Measurements from ENCODE around the gene PPM1H.
"Not testable (repeated sequence)": the region's sequence is repeated elsewhere in the genome, so short reads cannot be mapped to it uniquely, and the experiment has no call there.

The PPM1H gene, protein sequence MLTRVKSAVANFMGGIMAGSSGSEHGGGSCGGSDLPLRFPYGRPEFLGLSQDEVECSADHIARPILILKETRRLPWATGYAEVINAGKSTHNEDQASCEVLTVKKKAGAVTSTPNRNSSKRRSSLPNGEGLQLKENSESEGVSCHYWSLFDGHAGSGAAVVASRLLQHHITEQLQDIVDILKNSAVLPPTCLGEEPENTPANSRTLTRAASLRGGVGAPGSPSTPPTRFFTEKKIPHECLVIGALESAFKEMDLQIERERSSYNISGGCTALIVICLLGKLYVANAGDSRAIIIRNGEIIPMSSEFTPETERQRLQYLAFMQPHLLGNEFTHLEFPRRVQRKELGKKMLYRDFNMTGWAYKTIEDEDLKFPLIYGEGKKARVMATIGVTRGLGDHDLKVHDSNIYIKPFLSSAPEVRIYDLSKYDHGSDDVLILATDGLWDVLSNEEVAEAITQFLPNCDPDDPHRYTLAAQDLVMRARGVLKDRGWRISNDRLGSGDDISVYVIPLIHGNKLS

DNA sequence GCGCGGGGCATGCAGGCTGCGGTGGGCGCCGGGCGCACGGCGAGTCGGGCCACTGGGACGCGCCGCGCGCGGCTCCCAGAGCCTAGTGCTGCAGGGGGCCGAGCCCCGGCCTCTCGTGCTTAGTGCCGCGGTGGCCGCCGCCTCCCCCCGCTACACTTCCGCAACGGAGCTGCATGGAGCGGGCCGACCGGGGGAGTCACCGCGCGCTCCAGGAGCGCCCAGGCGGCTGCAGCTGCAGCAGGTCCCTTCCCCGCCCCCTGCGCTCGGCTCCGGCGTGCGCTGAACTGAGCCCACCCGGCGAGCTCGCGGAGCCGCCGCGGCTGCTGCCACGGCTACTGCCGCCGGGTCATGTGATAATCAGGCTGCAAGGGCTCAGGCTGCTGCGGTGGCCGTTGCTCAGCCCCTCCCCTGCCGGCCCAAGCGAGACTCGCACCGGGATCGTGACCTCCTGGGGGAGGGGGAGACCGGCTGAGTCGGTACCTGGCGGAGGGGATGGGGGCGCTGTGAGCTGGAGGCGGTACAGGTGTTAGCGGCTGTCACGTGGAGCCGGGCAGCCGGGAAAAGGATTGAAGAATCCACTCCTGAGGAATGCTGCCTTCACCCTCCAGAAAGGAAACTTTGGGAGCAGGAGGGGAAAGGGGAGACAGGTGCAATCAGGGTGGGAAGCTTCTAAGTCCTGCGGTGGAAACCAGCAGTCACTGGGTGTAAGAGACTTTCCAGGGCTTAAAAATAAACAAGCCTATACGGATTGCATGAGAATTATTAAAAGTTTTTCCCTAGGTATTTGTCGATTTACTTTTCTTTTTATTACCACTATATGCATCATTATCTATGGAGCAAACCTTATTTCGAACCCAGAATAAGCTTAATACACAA is at the start of gene PPM1H:
Gene PPM1H, minus strand, starts transcription at position 352 of the 876 bp plus-strand sequence. CDS start 414 bp downstream, outside the sequence.
- peak in 55 of 56 donors; percentile 26 to 87 (median 73) for DNase-seq

- DNase-seq = peak in 7 of 56 donors; percentile 1 to 16 (median 9)
These were observed 48.6 kb upstream of the PPM1H start for GRCh38 chr12:62983594-62983993.

DNA sequence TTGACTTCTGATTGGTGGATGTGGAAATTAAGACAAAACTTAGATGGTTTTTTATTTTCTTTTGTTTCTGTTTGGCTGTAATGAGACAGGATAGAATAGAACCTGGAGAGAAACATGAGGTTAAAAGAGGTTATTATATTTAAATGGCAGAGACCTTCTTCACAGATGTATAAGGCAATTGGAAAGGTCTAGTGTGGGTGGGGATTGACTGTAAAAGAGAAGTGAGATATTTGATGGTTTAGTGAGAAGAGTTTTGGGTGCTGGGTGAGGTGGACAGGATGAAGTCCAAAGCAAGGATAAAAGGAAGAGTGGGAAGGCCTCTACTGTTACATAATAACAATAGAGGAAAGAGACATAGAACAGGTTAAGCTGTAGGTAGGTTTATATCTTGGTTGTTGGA is 43.8 kb upstream of the PPM1H start:
- DNase-seq = no peak

GRCh38 chr12:62977883-62978282 is 42.9 kb upstream of the PPM1H start:
- no peak for DNase-seq

DNA sequence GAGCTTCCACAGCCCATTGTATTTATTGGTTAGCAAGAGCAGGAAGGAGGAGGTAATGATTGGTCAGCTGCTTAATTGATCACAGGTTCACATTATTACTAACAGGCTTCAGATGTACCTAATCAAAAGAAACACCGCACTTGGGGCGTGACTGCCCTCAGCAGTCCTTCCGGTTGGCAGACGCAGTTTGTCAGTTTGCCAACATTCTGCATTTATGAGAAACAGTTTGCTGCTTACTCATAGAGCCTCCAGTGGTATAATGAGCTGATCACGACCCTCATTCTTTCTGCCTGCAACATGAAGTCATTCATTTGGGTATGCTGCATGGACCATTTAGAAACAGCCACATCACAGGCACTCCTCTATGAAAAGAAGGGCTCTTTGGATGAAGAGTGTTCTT is 42.5 kb upstream of the PPM1H start:
- DNase-seq = no peak

DNA sequence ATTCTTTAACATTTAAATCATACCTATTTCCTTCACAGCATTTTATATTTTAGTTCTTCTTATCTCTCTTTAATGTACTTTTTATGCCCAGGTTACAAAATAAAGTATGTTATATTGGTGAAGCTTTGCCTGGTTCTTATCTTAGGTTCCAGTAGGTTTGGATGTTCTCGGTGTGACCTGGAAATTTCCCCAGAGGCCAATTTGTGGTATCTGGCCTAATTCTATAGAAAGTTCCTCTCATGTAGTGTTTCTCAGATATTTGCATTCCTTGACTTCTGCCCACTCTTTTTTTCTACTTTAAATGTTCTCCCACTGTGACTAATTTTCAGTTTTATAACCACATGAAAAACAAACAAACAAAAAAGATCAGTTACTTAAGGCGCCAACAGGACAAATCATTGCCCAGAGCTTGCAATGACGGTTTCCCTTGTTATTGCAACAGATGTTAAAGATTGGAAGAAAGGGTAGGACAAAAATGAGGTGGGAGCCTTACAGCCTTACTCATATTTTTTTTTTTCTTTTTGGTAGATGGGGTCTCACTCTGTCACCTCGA is 41.2 kb upstream of the PPM1H start:
- DNase-seq = no peak

- DNase-seq = no peak
These were observed 37.0 kb upstream of the PPM1H start for GRCh38 chr12:62971769-62972525.

GRCh38 chr12:62969695-62970094 is 34.7 kb upstream of the PPM1H start:
- no peak for DNase-seq

DNA sequence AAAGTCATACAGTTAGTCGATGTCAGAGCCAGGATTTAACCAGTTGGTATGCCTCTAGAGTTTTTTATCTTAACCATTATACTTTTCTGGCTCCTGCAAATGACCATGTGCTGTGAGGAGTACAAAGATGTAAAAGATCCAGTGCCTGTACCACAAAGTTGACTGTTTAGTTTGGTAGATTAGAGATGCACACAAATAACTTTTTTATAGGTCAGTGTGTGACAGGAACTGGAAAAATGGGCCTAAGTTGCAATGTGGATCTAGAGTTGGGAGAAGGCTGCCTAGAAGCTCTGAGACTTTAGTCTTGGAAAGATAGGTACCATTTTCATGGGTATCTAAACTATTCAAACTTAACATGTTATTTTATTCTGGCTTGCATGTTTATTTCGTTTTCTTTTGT is 32.8 kb upstream of the PPM1H start:
- DNase-seq = no peak

DNA sequence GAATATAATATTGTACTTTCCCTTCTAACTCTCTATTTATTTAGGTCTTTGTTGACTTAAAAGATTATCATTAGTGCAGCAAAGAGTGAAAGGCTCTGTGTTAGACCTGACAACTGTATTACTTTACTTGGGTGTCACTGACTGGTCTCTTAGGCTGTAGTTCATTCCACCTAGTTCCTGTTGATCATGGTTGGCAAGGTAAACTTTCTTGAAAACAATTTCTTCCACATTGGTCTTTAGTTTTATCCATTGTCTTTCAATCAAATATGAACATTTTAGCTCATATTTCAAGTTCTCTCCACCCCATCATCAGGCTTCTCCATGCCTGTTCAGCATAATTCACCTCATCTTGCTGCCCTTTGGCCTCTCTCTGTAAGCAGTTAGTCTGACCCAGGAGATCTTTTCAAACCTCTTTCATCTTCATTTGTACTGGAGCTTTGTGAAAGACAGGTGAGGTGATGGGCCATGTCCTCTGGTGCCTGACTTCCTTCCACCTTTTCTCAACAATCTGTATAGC is 32.1 kb upstream of the PPM1H start:
- DNase-seq = no peak

GRCh38 chr12:62966446-62966989 is 31.6 kb upstream of the PPM1H start:
- peak in 1 of 56 donors; percentile 3 for DNase-seq

DNA sequence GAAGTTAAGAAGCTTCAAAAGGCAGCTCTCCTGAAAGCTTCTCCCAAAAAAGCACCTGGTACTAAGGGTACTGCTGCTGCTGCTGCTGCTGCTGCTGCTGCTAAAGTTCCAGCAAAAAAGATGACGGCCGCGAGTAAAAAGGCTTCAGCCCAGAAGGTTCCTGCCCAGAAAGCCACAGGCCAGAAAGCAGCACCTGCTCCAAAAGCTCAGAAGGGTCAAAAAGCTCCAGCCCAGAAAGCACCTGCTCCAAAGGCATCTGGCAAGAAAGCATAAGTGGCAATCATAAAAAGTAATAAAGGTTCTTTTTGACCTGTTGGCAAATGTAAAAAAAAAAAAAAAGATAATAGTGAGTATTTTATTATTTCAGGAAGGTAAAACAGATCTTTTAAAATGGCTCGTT is 30.8 kb upstream of the PPM1H start:
- not testable (repeated sequence) for DNase-seq

DNA sequence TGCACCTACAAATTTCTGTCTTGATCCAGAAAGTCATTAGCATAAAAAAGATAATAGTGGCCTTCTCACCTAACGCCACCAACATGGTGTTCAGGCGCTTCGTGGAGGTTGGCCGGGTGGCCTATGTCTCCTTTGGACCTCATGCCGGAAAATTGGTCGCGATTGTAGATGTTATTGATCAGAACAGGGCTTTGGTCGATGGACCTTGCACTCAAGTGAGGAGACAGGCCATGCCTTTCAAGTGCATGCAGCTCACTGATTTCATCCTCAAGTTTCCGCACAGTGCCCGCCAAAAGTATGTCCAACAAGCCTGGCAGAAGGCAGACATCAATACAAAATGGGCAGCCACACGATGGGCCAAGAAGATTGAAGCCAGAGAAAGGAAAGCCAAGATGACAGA is 30.3 kb upstream of the PPM1H start:
- DNase-seq = not testable (repeated sequence)

DNA sequence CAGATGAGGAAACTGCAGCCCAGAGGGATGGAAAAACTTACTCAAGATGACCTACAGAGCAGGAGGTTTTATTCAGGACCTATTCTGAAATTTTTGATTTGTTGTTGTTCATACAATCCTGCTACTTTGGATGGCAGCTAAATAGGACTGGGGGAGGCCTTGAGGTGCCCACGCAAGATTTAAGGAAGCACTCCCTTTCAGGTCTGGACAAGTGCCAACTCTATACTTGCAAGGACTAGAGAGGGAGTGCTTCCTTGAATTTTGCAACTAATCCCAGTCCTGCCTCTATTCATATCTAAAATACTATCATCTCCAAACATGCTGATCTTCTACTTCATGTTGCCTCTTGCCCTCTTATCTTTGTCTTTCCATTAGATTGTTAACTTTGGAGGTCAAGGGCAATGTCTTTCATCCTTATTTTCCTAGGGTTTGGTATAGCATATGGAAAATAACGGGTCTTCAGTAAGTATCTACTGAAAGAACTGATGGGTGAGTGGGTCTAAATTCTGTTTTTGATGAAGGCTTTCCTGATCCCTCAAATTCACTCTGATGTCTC is 28.6 kb upstream of the PPM1H start:
- DNase-seq = no peak

DNA sequence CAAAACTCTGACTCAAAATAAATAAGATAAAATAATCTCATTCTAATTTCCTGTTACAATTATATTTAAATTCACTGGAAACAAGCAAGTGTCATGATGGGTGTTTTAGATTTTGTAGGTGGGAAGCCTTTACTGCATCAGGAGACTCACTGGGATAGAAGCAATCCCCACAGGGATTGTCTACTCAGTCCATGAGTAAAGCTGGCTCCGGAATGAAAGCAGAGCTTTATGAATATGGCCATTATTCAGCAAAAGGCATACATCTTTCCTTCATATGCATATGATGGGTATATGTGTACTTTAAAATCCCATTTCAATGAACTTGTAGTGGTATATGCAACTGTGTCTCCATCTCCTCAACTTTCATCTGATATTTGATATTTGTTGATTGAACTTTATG is 25.4 kb upstream of the PPM1H start:
- no peak for DNase-seq

GRCh38 chr12:62959745-62960144 is 24.8 kb upstream of the PPM1H start:
- DNase-seq = no peak

DNA sequence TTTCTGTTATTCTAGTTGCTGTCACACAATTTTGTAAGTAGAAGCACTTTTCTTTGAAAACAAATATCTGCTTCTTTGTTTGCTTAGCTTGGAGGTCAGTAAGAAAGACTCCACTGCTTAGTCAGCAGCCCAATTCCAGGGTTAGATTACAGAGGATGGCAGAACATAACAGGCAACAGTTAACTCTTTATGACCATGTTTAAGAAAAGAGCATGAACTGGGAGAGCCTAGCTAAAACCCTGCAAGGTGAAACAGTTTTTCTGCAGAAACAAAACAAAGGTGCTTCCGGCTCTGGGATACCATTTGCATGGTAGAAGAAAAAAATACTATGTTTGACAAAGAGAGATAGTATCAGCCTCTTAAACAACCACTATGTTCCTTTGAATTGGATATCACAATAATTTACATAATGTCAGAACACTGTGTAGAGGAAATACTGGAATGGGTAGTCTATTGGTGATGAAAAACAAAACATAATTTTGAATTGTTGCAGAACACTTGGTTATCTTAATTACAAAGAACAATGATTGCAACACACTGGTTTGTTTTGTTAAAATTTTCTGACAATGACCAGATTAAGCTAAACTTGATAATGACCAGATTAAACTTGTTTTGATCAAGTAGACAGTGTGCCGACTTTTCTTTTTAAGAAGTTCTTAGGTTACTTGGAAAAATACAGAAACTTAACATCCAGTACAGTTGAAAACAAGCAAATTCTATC is 22.4 kb upstream of the PPM1H start:
- DNase-seq = no peak

DNA sequence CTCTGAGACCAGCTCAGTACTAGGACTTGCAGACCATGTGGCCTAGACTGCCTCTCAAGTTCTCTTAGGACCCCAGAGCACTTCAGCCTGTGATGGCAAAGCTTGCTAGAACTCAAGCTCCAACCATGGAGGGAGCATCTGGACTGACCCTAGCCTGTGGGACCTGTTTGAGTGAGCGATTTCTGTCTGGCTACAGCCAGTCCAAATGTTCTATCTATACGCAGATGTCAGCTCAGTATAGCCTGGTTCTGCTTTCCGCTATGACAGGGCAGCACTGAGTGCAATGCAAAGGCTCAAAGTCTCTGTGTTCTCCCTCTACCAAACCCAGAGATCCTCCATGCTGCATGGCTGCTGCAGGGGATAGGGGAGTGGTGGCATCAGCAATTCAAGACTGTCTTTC is 20.7 kb upstream of the PPM1H start:
- no peak for DNase-seq

DNA sequence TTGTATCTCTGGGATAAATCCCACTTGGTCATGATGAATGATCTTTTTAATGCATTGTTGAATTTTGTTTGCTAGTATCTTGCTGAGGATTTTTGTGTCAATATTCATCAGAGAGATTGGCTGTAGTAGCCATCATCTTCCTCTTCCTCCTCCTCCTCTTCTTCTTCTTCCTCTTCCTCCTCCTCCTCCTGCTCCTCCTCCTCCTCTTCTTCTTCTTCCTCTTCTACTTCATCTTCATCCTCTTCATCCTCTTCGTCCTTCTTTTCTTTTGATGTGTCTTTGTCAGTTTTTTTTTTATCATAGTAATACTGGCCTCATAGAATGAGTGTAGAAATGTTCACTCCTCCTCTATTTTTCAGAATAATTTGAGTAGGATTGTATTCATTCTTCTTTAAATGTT is 15.4 kb upstream of the PPM1H start:
- DNase-seq = no peak

GRCh38 chr12:62948123-62948522 is 13.2 kb upstream of the PPM1H start:
- DNase-seq = no peak

All from nucleus accumbens (tissue), 56 donors.